Calu3 (cell line): ENCODE measurements around the gene SCARB1. TPM values are rescaled to one million over a fixed set of nuclear protein-coding genes. Genes with fewer than 3 reads are reported as not detected.

Experiments
- BruUV-seq: library from RNA; stranded (reverse); fragments of 400-500 nt; replicated peaks from 2 replicates; lab custom pipeline; 2021; lab: Mats Ljungman, UMichigan
- CTCF ChIA-PET: fragments of 300-600 bp; sonication (Branson Sonifier 250); formaldehyde crosslinking; loops from one replicate; lab custom pipeline; 2022; ENCODE audit warnings: antibody characterized with exemption; lab: Charles Lee
- DNase-seq: peaks from one replicate; pipeline ENCODE4 v3.0.0; 2022
- H3K27ac Mint-ChIP-seq: one replicate; pipeline ENCODE4 v1.8.0; 2022; ENCODE audit warnings: mixed read lengths; ENCODE audit not compliant: unreplicated experiment
- H3K27me3 Mint-ChIP-seq: one replicate; pipeline ENCODE4 v1.8.0; 2022; ENCODE audit warnings: mixed read lengths; ENCODE audit not compliant: unreplicated experiment
- H3K36me3 Mint-ChIP-seq: one replicate; pipeline ENCODE4 v1.8.0; 2022; ENCODE audit warnings: mild to moderate bottlenecking, moderate library complexity, mixed read lengths; ENCODE audit not compliant: insufficient read depth, unreplicated experiment
- H3K4me1 Mint-ChIP-seq: one replicate; pipeline ENCODE4 v1.8.0; 2022; ENCODE audit warnings: mild to moderate bottlenecking, low read depth, mixed read lengths; ENCODE audit not compliant: unreplicated experiment
- H3K4me3 Mint-ChIP-seq: one replicate; pipeline ENCODE4 v1.8.0; 2022; ENCODE audit warnings: mild to moderate bottlenecking, low read depth, moderate library complexity, mixed read lengths; ENCODE audit not compliant: unreplicated experiment
- H3K9me3 Mint-ChIP-seq: one replicate; pipeline ENCODE4 v1.8.0; 2022; ENCODE audit warnings: low read depth, mixed read lengths; ENCODE audit not compliant: unreplicated experiment
- intact Hi-C: fragments of 100-400 bp; cut with micrococcal nuclease; formaldehyde crosslinking; loops from one replicate; pipeline ENCODE4 v1.10.0; 2022; ENCODE audit not compliant: unreplicated experiment
- total RNA-seq: library from RNA; stranded (reverse); gene quantifications from 2 replicates; pipeline ENCODE4 v1.2.3, GENCODE V29; 2022
- TF ChIP-seq, protein P1 (sequence below): fragments of 200-600 bp; IDR thresholded peaks from one replicate; pipeline ENCODE4 v1.8.0; 2022; ENCODE audit warnings: antibody characterized with exemption; ENCODE audit not compliant: unreplicated experiment

SCARB1 gene
- total RNA-seq, 1 experiment from 2014 or later: 51.6 TPM

DNA sequence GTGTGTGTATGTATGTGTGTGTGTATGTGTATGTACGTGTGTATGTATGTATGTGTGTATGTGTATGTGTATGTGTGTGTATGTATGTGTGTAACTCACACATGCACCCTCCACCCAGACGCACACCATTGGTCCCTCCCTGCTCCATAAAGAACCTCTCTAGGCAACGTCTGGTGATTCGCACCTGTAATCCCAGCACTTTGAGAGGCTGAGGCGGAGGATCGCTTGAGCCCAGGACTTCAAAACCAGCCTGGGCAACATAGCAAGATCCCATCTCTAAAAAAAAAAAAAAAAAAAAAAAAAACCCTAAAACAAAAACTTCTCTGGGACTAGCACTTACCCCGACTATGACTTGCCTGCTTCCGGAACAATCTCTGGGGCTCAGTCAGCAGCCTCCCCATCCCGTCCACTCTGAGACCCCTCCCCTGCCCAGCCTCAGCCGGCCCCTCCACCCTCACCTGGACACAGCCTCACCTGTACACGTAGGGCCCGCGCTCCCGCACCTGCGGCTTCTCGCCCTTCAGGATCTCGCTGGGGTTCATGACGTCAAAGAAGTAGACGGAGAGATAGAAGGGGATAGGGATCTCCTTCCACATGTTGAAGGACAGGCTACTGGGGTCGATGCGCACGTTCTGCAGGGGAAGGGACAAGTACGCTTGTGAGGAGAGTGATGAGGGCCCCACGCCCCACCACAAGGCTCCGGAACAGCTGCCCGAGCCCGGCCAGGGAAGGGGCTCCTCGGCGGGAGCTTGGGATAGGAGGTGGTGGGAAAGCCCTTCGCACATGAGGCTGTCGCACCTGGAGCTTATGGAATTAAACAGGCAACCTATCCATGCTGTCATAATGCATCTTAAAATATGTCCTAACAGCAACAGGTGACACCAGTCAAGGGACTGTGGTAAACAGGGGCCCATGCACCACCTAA, 46.3 kb downstream of the SCARB1 start:
- no peak for DNase-seq
- Mint-ChIP-seq H3K36me3 (peaks cover 5% of the 10 kb centered on the region), H3K27me3 (no peaks in the 10 kb centered on the region), H3K4me3 (no peak overlapping the region), H3K9me3 (no peaks in the 10 kb centered on the region), H3K4me1 (no peaks in the 10 kb centered on the region), H3K27ac (no peak overlapping the region)
- intact Hi-C loops: no loop called here
- CTCF ChIA-PET: no interaction called here
- BruUV-seq: no TSS peak
- TF ChIP-seq, protein P1, sequence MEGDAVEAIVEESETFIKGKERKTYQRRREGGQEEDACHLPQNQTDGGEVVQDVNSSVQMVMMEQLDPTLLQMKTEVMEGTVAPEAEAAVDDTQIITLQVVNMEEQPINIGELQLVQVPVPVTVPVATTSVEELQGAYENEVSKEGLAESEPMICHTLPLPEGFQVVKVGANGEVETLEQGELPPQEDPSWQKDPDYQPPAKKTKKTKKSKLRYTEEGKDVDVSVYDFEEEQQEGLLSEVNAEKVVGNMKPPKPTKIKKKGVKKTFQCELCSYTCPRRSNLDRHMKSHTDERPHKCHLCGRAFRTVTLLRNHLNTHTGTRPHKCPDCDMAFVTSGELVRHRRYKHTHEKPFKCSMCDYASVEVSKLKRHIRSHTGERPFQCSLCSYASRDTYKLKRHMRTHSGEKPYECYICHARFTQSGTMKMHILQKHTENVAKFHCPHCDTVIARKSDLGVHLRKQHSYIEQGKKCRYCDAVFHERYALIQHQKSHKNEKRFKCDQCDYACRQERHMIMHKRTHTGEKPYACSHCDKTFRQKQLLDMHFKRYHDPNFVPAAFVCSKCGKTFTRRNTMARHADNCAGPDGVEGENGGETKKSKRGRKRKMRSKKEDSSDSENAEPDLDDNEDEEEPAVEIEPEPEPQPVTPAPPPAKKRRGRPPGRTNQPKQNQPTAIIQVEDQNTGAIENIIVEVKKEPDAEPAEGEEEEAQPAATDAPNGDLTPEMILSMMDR: no peak

DNA sequence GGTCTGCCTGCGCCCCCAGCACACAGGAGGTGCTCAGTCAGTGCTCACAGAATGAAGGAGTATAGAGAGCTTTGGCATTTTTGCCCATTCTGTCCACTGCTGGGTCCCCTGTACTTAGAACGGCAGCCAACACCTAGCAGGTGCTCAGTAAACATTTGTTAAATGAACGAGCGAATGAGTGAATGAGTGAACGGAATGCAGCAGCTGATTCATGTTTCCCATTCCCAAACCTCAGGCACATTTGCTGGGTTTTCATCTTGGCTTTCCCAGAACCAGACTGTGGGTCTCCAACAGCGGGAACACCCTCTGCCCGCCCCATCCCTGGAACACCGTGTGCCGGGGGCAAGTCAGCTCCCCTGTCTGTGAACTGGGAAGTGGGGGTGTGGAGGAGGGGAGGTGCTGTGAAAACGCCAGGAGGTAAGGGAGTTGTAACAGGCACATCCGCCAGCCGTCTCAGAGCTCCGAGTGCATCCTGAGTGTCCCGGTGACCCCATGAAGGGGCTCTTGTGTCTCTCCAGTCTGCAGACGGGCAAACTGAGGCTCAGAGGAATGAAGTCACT, 47.3 kb downstream of the SCARB1 start:
- Mint-ChIP-seq H3K9me3 (no peaks in the 10 kb centered on the region), H3K36me3 (peaks cover 11% of the 10 kb centered on the region), H3K4me3 (no peak overlapping the region), H3K27ac (no peak overlapping the region), H3K27me3 (no peaks in the 10 kb centered on the region), H3K4me1 (no peaks in the 10 kb centered on the region)
- no peak for DNase-seq
- CTCF ChIA-PET: no interaction called here
- BruUV-seq: no TSS peak
- TF ChIP-seq, protein P1: no peak
- intact Hi-C loops: no loop called here

DNA sequence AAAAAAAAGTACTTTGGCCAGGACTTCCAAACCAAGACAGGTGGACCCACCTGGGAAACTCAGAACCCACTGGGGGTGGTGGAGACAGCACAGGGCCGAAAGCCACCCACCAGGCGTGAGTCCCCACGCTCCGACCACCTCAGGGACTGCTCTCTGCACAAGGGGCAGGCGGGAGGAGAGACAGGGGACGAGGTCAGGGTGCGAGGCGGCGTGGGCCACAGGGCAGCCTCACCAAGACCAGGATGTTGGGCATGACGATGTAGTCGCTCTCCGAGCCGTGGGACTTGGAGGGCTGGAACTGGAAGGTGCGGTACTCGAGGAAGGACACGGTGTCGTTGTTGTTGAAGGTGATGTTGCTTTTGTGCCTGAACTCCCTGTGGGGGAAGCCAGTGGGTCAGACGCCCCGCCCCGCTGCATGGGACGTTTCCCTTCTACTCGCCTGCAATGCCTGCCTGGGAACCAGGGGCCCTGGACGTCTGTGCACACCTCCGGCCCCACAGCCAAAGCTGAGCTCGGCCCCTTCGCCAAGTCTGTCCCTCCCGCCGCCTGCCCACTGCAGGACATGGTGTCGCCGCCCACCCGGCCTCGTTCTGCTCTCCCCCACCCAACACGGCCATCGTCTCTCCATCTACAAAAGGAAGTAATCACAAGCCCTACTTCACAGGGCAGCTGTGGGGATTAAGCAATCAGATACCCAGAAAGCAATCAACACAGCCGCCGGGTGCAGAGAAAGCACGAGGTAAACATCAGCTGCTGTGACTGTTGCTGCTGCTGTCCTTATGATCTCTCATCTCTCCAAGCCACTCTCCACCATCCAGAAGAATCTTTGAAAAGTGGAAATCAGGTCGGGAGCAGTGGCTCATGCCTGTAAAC, 48.7 kb downstream of the SCARB1 start:
- no peak overlapping the region for H3K4me3 Mint-ChIP-seq
- DNase-seq: no peak
- CTCF ChIA-PET: no interaction called here
- TF ChIP-seq, protein P1: no peak
- BruUV-seq: no TSS peak
- no peak overlapping the region for H3K27ac Mint-ChIP-seq
- H3K4me1 Mint-ChIP-seq: no peaks in the 10 kb centered on the region
- no peaks in the 10 kb centered on the region for H3K27me3 Mint-ChIP-seq
- H3K36me3 Mint-ChIP-seq: peaks cover 11% of the 10 kb centered on the region
- intact Hi-C loops: no loop called here
- H3K9me3 Mint-ChIP-seq: no peaks in the 10 kb centered on the region

DNA sequence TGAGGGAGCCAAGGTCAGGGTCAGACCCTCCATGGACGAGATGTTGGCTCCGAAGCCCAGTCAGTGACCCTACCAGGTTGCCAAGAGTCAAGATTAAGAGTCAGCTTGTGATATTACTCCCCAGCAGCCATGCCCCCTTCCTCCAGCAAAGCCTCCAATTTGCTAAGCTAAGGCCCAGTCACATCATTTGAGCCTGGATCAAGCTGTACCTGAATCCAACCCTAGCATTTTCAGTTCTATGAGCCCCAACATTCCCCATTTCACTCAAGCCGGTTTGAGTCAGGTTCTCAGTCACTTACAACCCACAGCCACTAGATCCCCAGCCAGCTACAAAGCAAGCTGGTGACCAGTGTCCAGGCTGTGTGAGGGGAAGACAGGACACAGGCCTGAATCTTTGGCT, 49.9 kb downstream of the SCARB1 start:
- Mint-ChIP-seq H3K9me3 (no peaks in the 10 kb centered on the region), H3K27me3 (no peaks in the 10 kb centered on the region), H3K27ac (no peak overlapping the region), H3K4me1 (no peaks in the 10 kb centered on the region), H3K36me3 (peaks cover 11% of the 10 kb centered on the region), H3K4me3 (no peak overlapping the region)
- TF ChIP-seq, protein P1: no peak
- BruUV-seq: no TSS peak
- CTCF ChIA-PET: interaction anchor here (0.6 kb wide), 1 partner anchor 856 kb away, joined by 8 read pairs; no protein-coding TSS in a partner anchor
- no peak for DNase-seq
- intact Hi-C loops: no loop called here
